Stimulated activated memory B cell treated with anti-CD40 and anti-IgM and Interleukin-4, amounts not matched to agents 10 μg/mL and 1 μg/mL and 100 μg/mL, for 72 hours (primary cell): ENCODE data around the gene TARM1.
A peak's percentile ranks its signal among the peaks of the same experiment; 100 is the strongest.
"Not testable (repeated sequence)": the region's sequence is repeated elsewhere in the genome, so short reads cannot be mapped to it uniquely, and the experiment has no call there.

Experiments
- ATAC-seq: fragments of 150-1000 bp; cut with Tn5 transposase; 2 replicates; pipeline ENCODE4 v1.10.0; 2021
- H3K27ac Mint-ChIP-seq: one replicate; pipeline ENCODE4 v1.8.0; 2022; ENCODE audit warnings: mild to moderate bottlenecking, mixed read lengths
- H3K27me3 Mint-ChIP-seq: one replicate; pipeline ENCODE4 v1.8.0; 2022; ENCODE audit warnings: mixed read lengths
- H3K36me3 Mint-ChIP-seq: one replicate; pipeline ENCODE4 v1.8.0; 2022; ENCODE audit warnings: mixed read lengths
- H3K4me1 Mint-ChIP-seq: one replicate; pipeline ENCODE4 v1.8.0; 2022; ENCODE audit warnings: mixed read lengths
- H3K4me3 Mint-ChIP-seq: one replicate; pipeline ENCODE4 v1.8.0; 2022; ENCODE audit warnings: mild to moderate bottlenecking, moderate library complexity, mixed read lengths
- H3K9me3 Mint-ChIP-seq: one replicate; pipeline ENCODE4 v1.8.0; 2022; ENCODE audit warnings: mixed read lengths

The TARM1 gene

DNA sequence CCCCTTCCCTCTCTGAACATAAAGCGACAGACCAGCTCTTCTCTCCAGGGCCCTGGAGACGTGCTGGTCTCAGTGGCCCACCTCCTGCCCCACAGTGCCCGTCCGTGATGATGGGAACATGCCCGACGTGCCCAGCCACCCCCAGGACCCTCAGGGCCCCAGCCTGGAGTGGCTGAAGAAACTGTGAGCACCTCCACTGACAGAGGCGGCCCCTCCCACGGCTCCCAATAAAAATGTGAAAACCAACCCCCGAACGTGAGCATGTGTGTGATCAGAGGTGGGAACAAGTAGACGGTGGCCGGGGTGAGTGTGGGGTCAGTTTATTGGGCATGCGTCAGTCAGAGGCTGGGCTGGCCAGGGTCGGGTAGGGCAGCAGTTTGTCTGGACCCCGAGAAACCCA is 25.6 kb upstream of the TARM1 start:
- Mint-ChIP-seq H3K4me3 (no peak overlapping the region), H3K27ac (no peak overlapping the region), H3K36me3 (peaks cover 58% of the 10 kb centered on the region), H3K9me3 (no peaks in the 10 kb centered on the region), H3K27me3 (no peaks in the 10 kb centered on the region), H3K4me1 (peaks cover 30% of the 10 kb centered on the region)
- no peak for ATAC-seq

DNA sequence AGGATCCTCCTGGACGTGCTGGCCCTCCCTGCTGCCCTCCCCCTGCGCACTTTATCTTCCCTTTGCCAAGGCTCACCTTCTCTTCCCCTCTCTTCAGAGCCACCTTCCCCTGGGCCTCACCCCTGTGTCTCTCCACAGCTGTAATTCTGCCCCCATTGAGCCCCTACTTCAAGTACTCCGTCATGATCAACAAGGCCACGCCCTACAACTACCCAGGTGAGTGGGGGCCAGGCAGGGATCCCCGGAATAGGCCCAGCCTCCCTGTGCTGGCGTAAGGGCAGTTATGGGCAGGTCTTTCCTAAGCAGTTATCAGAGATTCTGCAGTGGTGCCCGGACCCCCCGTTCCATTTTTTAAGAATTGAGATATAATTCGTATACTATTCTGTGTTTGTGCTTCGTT is 24.6 kb upstream of the TARM1 start:
- Mint-ChIP-seq H3K4me1 (peaks cover 30% of the 10 kb centered on the region), H3K9me3 (no peaks in the 10 kb centered on the region), H3K27ac (no peak overlapping the region), H3K27me3 (no peaks in the 10 kb centered on the region), H3K4me3 (no peak overlapping the region), H3K36me3 (peaks cover 54% of the 10 kb centered on the region)
- ATAC-seq: no peak

DNA sequence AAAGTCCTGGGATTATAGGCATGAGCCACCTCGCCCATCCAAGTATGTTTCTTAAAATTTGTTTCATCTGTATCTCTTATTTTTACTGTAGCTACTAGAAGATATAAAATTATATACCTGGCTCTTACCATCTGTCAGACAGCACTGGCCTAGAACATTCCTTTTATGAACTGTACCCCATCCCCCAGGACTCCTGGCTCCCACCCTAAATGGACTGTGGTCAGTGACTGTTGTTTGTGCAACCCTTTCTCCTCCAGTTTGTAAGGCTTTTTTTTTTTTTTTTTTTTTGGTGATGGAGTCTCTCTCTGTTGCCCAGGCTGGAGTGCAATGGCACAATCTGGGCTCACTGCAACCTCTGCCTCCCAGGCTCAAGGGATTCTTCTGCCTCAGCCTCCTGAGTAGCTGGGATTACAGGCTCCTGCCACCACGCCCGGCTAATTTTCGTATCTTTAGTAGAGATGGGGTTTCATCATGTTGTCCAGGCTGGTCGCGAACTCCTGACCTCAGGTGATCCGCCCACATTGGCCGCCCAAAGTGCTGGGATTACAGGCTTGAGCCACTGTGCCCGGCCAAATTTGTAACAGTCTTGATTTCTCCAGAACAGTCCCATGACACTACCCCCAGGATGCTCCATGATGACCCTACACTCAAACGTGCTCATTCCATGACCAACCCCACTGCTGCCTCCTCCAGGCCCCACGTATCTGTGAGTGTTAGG is 24.0 kb upstream of the TARM1 start:
- H3K4me1 Mint-ChIP-seq: peaks cover 30% of the 10 kb centered on the region
- no peak overlapping the region for H3K4me3 Mint-ChIP-seq
- no peaks in the 10 kb centered on the region for H3K27me3 Mint-ChIP-seq
- H3K27ac Mint-ChIP-seq: no peak overlapping the region
- no peak for ATAC-seq
- peaks cover 48% of the 10 kb centered on the region for H3K36me3 Mint-ChIP-seq
- H3K9me3 Mint-ChIP-seq: no peaks in the 10 kb centered on the region

DNA sequence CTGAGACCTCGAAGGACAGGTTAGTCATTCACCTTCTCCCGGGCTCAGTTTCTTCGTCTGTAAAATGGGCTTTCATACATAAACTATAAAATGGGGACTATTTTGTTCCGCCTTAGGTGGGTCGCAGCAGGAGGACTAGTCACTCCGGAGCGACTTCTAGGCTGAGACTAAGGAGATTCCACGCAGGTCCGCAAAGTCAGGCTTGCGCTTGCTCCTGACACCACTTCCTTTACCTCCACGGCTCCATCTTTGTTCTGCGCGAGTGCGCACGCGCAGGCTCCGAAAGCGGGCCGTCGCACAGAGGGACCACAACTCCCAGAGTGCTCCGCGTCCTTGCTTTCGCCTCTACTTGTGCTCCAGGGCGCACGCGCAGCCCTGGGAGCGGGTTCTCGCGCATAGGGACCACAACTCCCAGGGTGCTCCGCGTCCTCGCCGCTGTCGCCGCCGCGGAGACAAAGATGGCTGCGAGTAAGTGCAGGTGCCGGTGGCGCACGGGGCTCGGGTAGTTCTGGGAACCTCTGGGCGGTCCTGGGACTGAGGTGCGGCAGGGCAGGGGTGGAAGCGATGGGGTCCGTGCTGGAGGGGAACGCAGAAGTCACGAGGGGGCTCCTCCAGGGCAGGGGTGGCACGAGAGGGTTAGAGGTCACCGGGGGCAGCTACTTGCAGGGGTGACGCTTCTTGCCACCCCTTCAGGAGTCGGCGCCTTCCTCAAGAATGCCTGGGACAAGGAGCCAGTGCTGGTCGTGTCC is 21.4 kb upstream of the TARM1 start, which contains the start of gene NDUFA3:
Gene NDUFA3, plus strand, starts transcription at position 435 of the 749 bp plus-strand sequence. Its CDS starts 24 bp downstream, at position 459.
- ATAC-seq: peak; percentile 99
- peaks cover 24% of the 10 kb centered on the region for H3K36me3 Mint-ChIP-seq
- H3K4me3 Mint-ChIP-seq: peak within 1 kb of the TSS; percentile 90
- H3K4me1 Mint-ChIP-seq: peaks cover 27% of the 10 kb centered on the region
- H3K9me3 Mint-ChIP-seq: no peaks in the 10 kb centered on the region
- peak within 1 kb of the TSS; percentile 84 for H3K27ac Mint-ChIP-seq
- H3K27me3 Mint-ChIP-seq: peaks cover 9% of the 10 kb centered on the region

DNA sequence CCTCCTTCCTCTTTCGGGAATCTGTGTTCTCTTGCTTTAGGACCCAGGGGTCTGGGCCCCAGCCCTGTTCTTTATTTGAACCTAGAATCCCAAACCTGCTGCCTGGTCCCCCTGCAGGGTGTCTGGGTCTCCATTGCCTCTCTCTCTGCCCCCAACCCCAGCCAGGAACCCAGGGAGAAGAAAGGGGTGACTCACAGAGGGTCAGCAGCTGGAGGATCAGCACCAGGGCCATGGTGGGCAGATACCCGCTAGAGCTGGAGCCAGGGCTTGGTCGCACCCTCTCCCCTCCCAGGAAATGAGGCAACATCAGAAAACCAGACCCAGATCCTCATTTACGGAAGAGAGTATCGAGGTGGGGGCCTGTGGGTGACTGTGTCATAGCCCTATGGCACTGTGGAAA is 19.4 kb upstream of the TARM1 start, which contains the start of gene OSCAR:
Gene OSCAR, minus strand, starts transcription at position 243 of the 400 bp plus-strand sequence. Its CDS starts 11 bp downstream, at position 232.
- no peak for ATAC-seq
- Mint-ChIP-seq H3K27me3 (peaks cover 24% of the 10 kb centered on the region), H3K27ac (peak within 1 kb of the TSS; percentile 59), H3K4me1 (peaks cover 26% of the 10 kb centered on the region), H3K4me3 (peak within 1 kb of the TSS; percentile 62), H3K9me3 (no peaks in the 10 kb centered on the region), H3K36me3 (peaks cover 3% of the 10 kb centered on the region)

DNA sequence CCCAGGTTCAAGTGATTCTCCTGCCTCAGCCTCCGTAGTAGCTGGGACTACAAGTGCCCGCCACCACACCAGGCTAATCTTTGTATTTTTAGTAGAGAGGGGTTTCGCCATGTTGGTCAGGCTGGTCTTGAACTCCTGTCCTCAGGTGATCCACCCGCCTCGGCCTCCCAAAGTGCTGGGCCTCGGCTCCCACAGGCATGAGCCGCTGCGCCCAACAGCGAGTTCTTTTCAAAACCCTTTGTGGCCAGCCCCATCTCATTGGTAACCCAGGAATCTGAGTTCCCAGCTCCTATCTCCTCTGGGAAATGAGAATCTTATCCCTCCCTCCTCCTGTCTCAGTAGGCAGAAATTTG is 18.7 kb upstream of the TARM1 start:
- H3K4me1 Mint-ChIP-seq: peaks cover 23% of the 10 kb centered on the region
- not testable (repeated sequence) for H3K27ac Mint-ChIP-seq, H3K4me3 Mint-ChIP-seq, H3K9me3 Mint-ChIP-seq, ATAC-seq, H3K36me3 Mint-ChIP-seq
- H3K27me3 Mint-ChIP-seq: peaks cover 28% of the 10 kb centered on the region

DNA sequence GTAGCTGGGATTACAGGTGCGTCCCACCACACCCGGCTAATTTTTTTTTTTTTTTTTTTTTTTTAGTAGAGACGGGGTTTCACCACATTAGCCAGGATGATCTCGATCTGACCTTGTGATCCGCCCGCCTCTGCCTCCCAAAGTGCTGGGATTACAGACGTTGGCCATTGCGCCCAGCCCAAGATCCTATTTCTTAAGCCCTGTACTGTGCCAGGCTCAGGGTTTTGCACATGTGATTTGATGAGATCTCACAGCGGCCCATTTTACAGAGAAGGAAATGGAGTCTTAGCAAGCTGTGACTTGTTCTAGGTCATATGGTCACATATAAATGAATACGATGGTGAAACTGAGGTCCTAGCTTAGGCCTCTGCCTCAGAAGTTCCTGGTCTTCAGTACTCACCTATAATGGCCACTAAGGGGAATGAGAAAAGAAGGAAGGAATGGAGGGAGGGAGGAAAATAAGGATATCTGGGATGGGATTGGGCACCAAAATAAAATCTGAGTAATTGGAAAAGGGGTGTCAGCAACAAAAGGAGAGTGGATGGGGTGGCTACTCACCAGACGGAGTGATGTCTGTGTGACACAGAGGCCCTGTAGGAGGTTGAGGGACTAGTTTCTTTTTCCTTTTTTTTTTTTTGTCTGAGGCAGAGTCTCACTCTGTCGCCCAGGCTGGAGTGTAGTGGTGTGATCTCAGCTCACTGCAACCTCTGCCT is 18.2 kb upstream of the TARM1 start:
- no peak for ATAC-seq
- no peaks in the 10 kb centered on the region for H3K36me3 Mint-ChIP-seq
- no peaks in the 10 kb centered on the region for H3K9me3 Mint-ChIP-seq
- no peak overlapping the region for H3K27ac Mint-ChIP-seq
- H3K4me3 Mint-ChIP-seq: no peak overlapping the region
- H3K27me3 Mint-ChIP-seq: peaks cover 33% of the 10 kb centered on the region
- H3K4me1 Mint-ChIP-seq: peaks cover 23% of the 10 kb centered on the region

DNA sequence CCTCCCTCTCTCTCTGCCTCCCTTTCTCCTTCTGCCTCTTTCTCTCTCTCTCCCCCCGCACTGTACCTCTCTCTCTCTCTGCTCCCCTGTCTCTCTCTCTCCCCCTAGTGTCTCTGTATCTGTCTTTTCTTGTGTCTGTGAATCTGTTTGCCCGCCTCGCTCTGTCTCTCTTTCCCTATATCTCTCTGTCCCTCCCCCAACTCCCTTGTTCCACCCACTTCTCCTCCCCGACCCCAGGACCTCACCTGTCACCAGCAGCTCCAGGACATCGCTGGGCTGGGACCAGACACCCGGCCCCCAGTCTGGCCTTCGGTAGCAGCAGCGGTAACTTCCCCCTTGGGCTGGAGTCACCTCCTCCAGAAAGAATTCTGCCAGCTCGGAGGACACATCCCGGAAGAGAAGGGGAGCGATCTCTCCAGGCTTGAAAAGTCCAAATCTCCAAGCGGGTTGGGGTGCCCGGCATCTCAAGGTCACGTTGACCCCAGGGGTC is 15.5 kb upstream of the TARM1 start:
- Mint-ChIP-seq H3K4me1 (peaks cover 16% of the 10 kb centered on the region), H3K4me3 (peak overlapping the region; percentile 57), H3K27me3 (peaks cover 52% of the 10 kb centered on the region), H3K27ac (peak overlapping the region; percentile 43), H3K36me3 (peaks cover 6% of the 10 kb centered on the region), H3K9me3 (peaks cover 4% of the 10 kb centered on the region)
- ATAC-seq: peak; percentile 63

DNA sequence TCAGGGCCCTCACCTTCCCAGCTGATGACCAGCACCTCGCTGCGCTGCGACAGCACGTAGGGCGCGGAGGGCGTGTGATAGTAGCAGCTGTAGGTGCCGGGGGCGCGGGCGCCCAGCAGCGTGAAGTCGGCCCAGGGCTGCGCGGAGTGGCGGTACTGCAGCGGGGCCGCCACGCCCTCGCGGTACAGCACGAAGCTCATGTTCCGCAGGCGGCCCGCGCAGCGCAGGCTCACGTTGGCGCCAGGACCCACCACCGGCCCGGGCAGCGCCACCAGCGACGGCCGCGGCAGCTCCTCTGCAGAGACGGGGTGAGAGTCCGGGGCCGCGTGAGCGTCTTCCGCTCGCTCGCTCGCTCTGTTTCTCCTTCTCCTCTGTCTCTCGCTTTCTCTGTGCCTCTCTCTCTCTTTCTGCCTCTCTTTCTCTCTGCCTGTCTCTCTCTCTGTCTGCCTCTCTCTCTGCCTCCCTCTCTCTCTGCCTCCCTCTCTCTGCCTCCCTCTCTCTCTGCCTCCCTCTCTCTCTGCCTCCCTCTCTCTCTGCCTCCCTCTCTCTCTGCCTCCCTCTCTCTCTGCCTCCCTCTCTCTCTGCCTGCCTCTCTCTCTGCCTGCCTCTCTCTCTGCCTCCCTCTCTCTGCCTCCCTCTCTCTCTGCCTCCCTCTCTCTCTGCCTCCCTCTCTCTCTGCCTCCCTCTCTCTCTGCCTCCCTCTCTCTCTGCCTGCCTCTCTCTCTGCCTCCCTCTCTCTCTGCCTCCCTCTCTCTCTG is 14.9 kb upstream of the TARM1 start:
- Mint-ChIP-seq H3K4me3 (peak overlapping the region; percentile 66), H3K27me3 (peaks cover 58% of the 10 kb centered on the region), H3K4me1 (peaks cover 16% of the 10 kb centered on the region), H3K27ac (peak overlapping the region; percentile 43)
- not testable (repeated sequence) for H3K36me3 Mint-ChIP-seq, H3K9me3 Mint-ChIP-seq
- peak; percentile 80 for ATAC-seq

DNA sequence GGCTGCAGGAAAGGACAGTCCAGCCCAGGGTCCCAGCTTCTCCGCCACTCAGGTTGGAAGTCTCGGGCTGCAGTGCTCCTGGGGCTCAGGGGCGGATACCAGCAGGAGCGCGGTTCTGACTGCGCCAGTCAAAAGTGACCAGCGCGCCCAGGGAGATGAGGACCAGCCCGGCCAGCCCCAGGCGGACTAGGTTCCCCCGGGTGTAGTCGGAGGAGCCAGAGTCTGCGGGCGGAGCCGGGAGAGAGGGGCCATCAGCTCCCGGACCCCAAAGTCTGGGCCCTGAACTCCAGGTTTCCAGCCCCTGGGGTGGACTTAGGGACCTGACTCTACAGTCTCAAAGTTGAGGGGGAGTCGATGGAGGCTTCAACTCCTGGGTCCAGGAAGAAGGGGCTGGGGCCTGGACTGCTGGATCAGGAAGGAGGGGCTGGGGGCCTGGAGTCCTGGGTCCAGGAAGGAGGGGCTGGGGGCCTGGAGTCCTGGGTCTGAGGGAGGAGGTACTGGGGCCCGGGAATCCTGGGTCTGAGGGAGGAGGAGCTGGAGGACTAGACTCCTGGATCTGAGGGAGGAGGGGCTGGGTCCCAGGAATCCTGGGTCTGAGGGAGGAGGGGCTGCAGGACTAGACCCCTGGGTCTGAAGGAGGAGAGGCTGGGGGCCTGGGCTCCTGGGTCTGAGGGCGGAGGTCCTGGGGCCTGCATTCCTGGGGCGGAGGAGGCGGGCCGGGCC is 14.1 kb upstream of the TARM1 start:
- no peak for ATAC-seq
- peaks cover 4% of the 10 kb centered on the region for H3K9me3 Mint-ChIP-seq

DNA sequence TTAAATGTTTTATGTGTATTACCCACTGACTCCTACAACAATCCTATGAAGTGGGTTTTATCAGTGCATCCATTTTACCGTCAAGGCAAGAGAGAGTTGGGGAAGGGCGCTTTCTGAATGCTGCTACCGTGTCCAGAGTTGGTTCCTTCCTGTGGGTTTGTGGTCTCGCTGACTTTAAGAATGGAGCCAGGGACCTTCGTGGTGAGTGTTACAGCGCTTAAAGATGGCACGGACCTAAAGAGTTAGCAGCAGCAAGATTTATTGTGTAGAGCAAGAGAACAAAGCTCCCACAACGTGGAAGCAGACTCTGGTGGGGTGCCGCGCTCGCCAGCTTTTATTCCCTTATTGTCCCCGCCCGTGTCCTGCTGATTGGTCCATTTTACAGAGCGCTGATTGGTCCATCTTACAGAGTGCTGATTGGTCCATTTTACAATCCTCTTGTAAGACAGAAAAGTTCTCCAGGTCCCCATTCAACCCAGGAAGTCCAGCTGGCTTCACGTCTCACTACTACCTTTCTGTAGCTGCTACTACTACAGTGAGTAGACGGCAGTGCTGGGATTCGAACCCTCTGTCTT is 13.3 kb upstream of the TARM1 start:
- H3K9me3 Mint-ChIP-seq: peaks cover 4% of the 10 kb centered on the region
- no peak for ATAC-seq
- no peak overlapping the region for H3K4me3 Mint-ChIP-seq
- H3K27me3 Mint-ChIP-seq: peaks cover 59% of the 10 kb centered on the region
- H3K36me3 Mint-ChIP-seq: peaks cover 6% of the 10 kb centered on the region
- H3K4me1 Mint-ChIP-seq: peaks cover 16% of the 10 kb centered on the region
- no peak overlapping the region for H3K27ac Mint-ChIP-seq

More for the DNA sequence above, 14.1 kb upstream of the TARM1 start:
- Mint-ChIP-seq H3K27ac (no peak overlapping the region), H3K27me3 (peaks cover 62% of the 10 kb centered on the region), H3K4me1 (peaks cover 16% of the 10 kb centered on the region), H3K4me3 (peak overlapping the region; percentile 66), H3K36me3 (peaks cover 6% of the 10 kb centered on the region)

DNA sequence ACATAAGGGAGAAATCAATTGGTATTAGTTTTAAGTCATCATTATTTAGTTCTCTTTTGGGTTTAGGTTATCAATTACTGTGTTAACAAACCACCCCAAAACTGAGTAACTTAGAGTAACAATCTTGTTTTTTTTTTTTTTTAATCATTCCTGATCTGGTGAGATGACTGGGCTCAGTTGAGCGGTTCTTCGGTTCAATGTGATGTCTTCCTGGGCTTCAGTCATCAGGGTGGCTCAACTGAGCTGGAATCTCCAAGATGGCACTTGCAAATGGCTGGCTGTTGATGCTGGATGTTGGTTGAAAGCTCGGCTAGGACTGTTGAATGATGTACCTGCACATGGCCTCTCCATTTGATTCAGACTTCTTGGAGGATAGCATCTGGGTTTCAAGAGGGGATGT is 3.2 kb upstream of the TARM1 start:
- H3K9me3 Mint-ChIP-seq: peaks cover 4% of the 10 kb centered on the region
- no peaks in the 10 kb centered on the region for H3K36me3 Mint-ChIP-seq
- H3K4me1 Mint-ChIP-seq: no peaks in the 10 kb centered on the region
- H3K4me3 Mint-ChIP-seq: no peak overlapping the region
- ATAC-seq: no peak
- no peak overlapping the region for H3K27ac Mint-ChIP-seq
- H3K27me3 Mint-ChIP-seq: peaks cover 9% of the 10 kb centered on the region

DNA sequence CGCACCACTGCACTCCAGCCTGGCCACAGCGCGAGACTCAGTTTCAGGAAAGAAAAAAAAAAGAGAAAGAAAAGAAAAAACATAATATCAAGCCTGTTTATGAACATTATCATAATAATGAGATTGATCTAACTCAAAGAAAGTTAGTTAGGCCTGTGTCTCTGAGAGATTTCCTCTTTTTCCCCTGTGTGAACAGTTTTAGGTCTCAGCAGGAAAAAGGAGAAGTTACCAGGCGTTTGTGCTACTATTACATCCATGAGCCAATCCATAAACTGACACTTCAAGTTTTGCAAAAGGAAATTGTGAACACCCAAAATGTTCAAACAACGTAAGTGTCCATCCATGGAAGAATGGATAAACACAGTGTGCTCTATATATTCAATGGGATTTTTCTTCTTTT is 3.8 kb downstream of the TARM1 start:
- ATAC-seq: no peak
- Mint-ChIP-seq H3K4me1 (no peaks in the 10 kb centered on the region), H3K4me3 (no peak overlapping the region), H3K9me3 (peaks cover 8% of the 10 kb centered on the region), H3K27ac (no peak overlapping the region), H3K36me3 (peaks cover 6% of the 10 kb centered on the region), H3K27me3 (peaks cover 11% of the 10 kb centered on the region)

DNA sequence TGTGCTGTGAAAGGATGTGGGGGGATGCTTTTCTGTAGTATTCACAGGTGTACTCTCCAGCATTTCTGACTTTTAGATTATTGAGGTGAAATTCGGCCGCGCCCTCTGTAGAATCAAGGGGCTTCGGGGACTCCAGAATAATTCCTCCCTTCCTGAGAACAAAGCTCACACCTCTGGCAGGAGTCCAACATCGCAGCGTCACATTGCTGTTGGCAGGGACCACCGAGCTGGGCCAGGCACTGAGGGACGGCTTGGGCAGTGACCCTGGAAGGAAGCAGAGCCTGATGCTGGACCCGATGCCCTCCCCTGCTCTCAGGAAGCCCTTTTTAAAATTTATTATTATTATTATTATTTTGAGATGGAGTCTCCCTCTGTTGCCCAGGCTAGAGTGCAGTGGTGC is 6.3 kb downstream of the TARM1 start:
- H3K36me3 Mint-ChIP-seq: peaks cover 6% of the 10 kb centered on the region
- ATAC-seq: no peak
- H3K4me3 Mint-ChIP-seq: no peak overlapping the region
- no peaks in the 10 kb centered on the region for H3K4me1 Mint-ChIP-seq
- peaks cover 11% of the 10 kb centered on the region for H3K27me3 Mint-ChIP-seq
- H3K9me3 Mint-ChIP-seq: peaks cover 10% of the 10 kb centered on the region
- H3K27ac Mint-ChIP-seq: no peak overlapping the region
